ENCODE data around the gene DENND1A.

- TF ChIP-seq, protein P1, sequence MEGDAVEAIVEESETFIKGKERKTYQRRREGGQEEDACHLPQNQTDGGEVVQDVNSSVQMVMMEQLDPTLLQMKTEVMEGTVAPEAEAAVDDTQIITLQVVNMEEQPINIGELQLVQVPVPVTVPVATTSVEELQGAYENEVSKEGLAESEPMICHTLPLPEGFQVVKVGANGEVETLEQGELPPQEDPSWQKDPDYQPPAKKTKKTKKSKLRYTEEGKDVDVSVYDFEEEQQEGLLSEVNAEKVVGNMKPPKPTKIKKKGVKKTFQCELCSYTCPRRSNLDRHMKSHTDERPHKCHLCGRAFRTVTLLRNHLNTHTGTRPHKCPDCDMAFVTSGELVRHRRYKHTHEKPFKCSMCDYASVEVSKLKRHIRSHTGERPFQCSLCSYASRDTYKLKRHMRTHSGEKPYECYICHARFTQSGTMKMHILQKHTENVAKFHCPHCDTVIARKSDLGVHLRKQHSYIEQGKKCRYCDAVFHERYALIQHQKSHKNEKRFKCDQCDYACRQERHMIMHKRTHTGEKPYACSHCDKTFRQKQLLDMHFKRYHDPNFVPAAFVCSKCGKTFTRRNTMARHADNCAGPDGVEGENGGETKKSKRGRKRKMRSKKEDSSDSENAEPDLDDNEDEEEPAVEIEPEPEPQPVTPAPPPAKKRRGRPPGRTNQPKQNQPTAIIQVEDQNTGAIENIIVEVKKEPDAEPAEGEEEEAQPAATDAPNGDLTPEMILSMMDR (IDR thresholded peaks at IDR 0.05) = no peak
- no peak for TF ChIP-seq POLR2A (IDR thresholded peaks at IDR 0.05)
Observed at GRCh38 chr9:123407217-123407851, 522.6 kb downstream of the DENND1A start.
